HG03159 (cell line): Measurements from ENCODE around the gene MEX3A.

Experiments used
- ATAC-seq: cut with Tn5 transposase; IDR thresholded peaks from one replicate; pipeline ENCODE4 v1.9.1; 2021; ENCODE audit warnings: mild to moderate bottlenecking, moderate library complexity; ENCODE audit not compliant: unreplicated experiment

MEX3A gene

GRCh38 chr1:156103521-156103947 lies 21.3 kb upstream of the MEX3A start:
- ATAC-seq = no peak

- no peak for ATAC-seq
Observed at GRCh38 chr1:156102633-156103511, 20.6 kb upstream of the MEX3A start.

GRCh38 chr1:156101880-156102279 lies 19.6 kb upstream of the MEX3A start:
- ATAC-seq = no peak

GRCh38 chr1:156100205-156100995 lies 18.1 kb upstream of the MEX3A start:
- no peak for ATAC-seq

GRCh38 chr1:156099282-156099681 lies 17.0 kb upstream of the MEX3A start:
- no peak for ATAC-seq

- no peak for ATAC-seq
Observed at GRCh38 chr1:156098784-156099183, 16.5 kb upstream of the MEX3A start.

- ATAC-seq = no peak
Observed at GRCh38 chr1:156097499-156098178, 15.4 kb upstream of the MEX3A start.

- peak; percentile 57 for ATAC-seq
Observed at GRCh38 chr1:156096640-156097391, 14.6 kb upstream of the MEX3A start.

- no peak for ATAC-seq
Observed at GRCh38 chr1:156095906-156096508, 13.7 kb upstream of the MEX3A start.

GRCh38 chr1:156091610-156092009 lies 9.3 kb upstream of the MEX3A start:
- ATAC-seq = no peak

GRCh38 chr1:156090840-156091188 lies 8.5 kb upstream of the MEX3A start:
- ATAC-seq = no peak

GRCh38 chr1:156090138-156090839 lies 8.0 kb upstream of the MEX3A start:
- no peak for ATAC-seq

- ATAC-seq = no peak
Observed at GRCh38 chr1:156089704-156090103, 7.4 kb upstream of the MEX3A start.

- ATAC-seq = no peak
Observed at GRCh38 chr1:156086256-156086662, 4.0 kb upstream of the MEX3A start.

- no peak for ATAC-seq
Observed at GRCh38 chr1:156083800-156084790, 1.8 kb upstream of the MEX3A start.

- ATAC-seq = no peak
Observed at GRCh38 chr1:156081917-156082308, 352 bp downstream of the MEX3A start.

- ATAC-seq = no peak
Observed at GRCh38 chr1:156081180-156081916, 917 bp downstream of the MEX3A start.

- ATAC-seq = no peak
Observed at GRCh38 chr1:156080863-156081179, 1.4 kb downstream of the MEX3A start.
